Retinal pigment epithelial cell (primary cell): ENCODE results near the gene GJA9.

Source experiments
- DNase-seq: peaks from one replicate; pipeline ENCODE4 v3.0.0-alpha.2; 2010; ENCODE audit warnings: low read depth
- H3K4me3 ChIP-seq: 2 replicates; pipeline ENCODE4 v1.5.1; 2011; ENCODE audit warnings: mild to moderate bottlenecking, low read length, control low read depth, moderate library complexity
- CTCF ChIP-seq: conservative IDR thresholded peaks from 2 replicates; pipeline ENCODE4 v1.5.1; 2011; ENCODE audit warnings: low read depth, low read length, control low read depth, inconsistent platforms

Gene GJA9

GRCh38 chr1:38831731-38832369, 49.5 kb downstream of the GJA9 start:
- no peak overlapping the region for H3K4me3 ChIP-seq
- DNase-seq: no peak
- TF ChIP-seq CTCF: no peak

- no peak for DNase-seq
- no peak for TF ChIP-seq CTCF
- H3K4me3 ChIP-seq: no peak overlapping the region
These were observed 52.0 kb downstream of the GJA9 start for GRCh38 chr1:38829368-38829767.

GRCh38 chr1:38827318-38827717, 54.1 kb downstream of the GJA9 start:
- H3K4me3 ChIP-seq: no peak overlapping the region
- no peak for TF ChIP-seq CTCF
- DNase-seq: no peak

GRCh38 chr1:38826886-38827285, 54.5 kb downstream of the GJA9 start:
- no peak for TF ChIP-seq CTCF
- no peak for DNase-seq
- H3K4me3 ChIP-seq: no peak overlapping the region

GRCh38 chr1:38826262-38826661, 55.1 kb downstream of the GJA9 start:
- no peak for TF ChIP-seq CTCF
- H3K4me3 ChIP-seq: no peak overlapping the region
- DNase-seq: peak; percentile 16
